GM18868 (cell line): ENCODE measurements around the gene ZDHHC7.

Experiments
- ATAC-seq: cut with Tn5 transposase; IDR thresholded peaks from one replicate; pipeline ENCODE4 v1.9.1; 2021; ENCODE audit warnings: mild to moderate bottlenecking, moderate library complexity; ENCODE audit not compliant: unreplicated experiment

Gene ZDHHC7

DNA sequence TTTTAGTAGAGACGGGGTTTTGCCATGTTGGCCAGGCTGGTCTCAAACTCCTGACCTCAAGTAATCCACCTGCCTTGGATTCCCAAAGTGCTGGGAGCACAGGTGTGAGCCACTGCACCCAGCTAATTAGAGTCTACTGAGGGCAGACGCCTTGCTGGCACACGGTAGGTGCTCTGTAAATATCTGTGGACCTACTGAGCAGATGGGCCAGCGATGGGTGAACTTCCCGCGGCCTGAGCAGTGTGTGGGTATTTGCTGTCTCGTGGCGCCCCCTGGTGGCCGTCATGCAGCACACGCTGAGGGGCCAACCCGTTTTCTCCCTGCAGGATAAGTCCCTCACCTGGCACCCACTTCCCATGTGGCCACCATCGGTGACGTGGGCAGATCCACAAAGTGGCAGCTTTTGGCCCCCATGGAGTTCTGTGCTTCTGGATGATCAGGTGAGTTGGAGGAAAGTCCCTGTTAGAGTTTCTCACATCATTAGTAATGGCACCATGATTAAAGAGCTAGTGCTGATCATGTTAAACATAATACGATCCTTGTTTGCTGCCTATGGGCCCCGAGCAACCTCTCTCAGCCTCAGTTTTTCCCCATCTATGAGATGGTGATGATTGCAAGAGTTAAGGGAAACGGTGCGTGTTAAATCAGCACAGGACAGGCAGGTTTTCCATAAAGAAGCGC lies 40.7 kb downstream of the ZDHHC7 start:
- peak; percentile 57 for ATAC-seq

DNA sequence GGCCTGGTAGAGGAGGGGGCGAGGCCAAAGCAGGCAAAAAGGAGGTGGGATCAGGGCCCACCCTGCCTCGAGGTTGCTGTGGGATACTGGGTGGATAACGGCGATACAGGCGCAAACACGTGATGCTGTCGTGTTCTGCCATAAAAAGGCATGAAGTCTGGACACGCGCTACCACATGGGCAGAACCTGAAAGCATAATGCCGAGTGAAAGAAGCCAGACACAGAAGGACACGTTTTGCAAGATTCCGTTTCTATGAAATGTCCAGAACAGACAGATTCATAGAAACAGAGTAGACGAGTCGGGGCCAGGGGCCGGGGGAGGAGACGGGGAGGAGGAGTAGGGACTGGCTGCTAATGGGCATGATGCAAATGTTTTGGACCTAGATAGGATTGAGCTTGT lies 43.5 kb downstream of the ZDHHC7 start:
- ATAC-seq: no peak

DNA sequence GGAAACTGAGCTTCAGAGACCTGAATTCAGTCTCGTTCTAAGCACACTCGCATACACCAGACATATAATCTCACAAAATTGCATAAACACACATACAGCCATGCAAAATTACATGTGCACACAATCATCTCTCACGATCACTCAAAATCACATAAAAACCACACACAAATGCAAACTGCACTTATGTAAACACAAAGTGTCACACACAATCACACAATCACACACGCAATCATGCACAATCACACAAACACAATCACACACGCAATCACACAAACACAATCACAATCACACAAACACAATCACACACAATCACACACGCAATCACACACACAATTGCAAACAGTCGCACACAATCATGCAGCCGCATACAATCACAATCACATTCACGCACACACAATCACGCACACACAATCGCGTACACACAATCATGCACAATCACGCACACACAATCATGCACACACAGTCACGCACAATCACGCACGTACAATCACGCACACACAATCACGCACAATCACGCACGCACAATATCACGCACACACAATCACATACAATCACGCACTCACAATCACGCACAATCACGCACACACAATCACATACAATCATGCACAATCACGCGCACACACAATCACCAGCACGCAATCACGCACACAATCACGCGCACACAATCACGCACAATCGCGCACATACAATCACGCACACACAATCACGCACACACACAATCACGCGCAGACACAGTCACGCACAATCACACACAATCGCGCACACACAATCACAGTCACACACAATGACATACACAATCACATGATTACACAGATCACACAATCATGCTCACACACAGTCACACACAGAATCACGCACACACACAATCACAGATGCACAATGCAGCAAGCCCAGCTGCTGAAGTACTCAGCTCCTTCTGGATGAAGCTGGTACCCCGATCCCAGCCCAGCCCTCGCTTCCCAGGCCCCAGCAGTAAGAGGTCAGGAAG lies 45.6 kb downstream of the ZDHHC7 start:
- ATAC-seq: no peak

DNA sequence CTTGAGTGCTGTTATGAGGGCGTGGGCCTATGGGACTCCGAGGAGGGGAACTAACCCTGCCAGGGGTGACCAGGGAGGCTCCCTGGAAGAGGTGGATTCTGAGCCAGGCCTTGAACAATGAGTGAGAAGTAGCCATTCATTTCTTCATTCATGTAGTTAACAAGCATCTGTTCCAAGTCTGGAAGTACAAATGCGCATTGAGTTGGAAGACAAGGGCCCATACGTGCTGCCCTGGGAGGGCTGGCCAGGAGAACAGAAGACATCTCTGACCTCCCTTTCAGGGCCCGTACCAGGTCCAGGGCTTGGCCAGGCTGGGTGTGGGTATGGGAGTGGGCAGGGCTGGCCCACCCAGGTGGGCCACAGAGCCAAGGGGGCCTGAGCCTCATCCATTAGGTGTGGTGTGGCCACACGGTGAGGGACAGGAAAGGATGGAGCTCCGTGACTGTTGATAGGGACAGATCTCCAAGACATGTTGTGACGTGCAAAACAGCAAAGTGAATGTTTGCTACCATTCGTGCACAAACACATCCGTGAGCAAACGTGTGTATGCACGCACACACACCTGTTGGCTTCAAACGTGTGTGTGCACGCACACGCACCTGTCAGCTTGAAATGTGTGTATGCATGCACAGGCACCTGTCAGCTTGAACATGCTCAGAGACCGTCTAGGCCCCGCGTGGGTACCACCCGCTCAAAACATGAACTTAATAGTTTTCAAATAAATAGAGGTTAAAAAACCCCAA lies 46.8 kb downstream of the ZDHHC7 start:
- ATAC-seq: no peak

DNA sequence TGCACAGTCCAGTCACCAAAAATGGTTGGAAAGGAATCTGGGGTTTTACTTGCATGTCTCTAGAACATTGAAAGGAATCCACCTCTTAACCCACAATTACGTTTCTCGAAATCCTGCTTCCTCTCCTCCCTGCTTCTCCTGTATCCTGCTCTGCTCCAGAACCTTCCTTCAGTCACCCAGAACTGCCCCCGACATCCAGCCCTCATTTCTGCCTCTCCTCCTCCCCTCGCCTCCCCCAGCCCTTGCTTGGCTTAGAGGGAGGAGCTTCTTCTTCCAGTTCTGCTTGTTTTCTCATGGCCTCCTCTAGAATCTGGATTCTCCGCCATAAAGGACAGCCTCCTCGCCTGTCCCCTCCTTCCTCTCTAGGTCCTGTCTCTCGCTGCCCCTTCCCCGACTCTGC lies 48.3 kb downstream of the ZDHHC7 start:
- ATAC-seq: no peak

DNA sequence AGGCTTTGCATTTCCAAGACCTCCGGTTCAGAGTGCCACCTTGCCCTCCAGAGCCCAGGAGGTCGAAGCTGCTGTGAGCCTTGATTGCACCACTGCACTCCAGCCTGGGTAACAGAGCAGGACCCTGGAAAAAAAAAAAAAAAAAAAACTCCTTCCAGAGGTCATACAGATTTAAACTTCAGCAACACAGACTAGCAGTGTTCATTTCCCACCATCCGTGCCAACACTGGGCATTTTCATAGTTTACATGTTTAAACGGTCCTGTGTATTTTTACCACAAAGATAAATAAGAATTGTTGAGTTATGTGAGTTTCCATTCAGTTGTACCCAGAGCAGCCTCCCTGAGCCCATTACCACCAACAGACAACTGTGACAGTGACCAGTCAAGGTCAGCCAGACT lies 50.4 kb downstream of the ZDHHC7 start:
- ATAC-seq: no peak

DNA sequence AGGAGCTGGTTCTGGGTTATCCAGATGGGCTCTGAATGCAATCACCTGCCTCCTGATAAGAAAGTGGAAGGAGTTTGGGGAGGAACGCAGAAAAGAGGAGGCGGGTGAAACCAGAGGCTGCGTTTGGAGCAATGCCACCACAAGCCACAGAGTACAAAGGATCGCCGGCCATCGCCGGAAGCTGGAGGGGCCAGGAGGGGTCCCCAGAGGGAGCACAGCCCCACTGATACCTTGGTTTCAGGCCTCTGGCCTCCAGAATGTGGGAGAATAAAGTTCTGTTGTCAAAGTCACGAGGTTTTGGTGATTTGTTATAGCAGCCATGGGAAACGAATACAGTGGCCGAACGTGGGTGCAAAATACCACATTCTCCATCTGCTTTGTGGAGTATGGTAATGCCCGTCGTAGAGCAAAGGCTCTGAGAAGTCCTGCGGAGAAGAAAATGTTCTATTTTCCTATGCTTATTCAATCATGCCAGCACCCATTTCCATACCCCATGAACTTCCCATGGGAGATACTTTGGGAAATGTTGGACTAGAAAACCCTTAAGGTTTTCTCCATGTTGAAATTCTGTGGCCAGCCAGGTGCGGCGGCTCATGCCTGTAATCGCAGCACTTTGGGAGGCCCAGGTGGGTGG lies 51.4 kb downstream of the ZDHHC7 start:
- ATAC-seq: no peak

DNA sequence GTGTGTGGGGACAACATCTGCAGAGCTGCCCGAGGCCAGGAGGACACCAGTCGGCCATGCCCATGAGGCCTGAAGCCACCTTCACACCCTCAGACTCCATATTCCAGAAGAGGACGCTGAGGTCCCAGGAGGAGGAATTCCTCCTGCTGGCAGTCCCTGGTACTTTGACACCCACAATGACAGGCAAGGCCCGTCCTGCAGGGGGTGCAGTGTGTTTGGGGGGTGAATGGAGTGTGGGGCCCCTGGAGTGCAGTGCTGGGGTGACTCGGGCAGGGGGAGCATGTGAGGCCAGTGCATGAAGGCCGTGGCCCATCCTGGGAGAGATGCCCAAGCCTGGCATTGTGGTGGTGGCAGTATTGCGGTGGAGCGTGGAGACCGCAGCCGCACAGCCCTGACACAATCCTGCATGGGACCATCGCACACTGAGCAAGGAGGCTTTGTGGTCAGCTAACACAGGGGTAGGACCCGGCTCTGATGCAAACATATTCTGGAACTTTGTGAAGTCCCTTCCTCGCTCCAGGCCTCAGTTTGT lies 52.2 kb downstream of the ZDHHC7 start:
- ATAC-seq: no peak

DNA sequence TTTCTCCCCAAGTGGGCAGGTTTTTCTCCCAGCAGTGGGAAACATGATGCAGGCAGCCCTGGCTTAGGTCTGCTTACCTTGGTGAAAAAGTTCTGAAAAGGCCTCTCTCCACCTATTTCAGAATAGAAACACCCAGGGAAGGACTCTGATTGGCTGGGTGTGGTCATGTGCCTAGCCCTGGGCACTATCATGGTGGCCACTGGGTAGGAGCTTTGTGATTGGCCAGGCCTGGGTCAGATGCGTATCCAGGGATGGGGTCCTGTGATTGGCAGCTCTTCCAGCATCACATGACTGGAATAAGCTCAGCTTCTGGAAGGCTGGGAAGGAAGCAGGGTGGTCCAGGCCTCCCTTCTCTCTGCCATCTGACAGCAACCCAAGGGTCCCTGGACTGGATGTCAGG lies 53.5 kb downstream of the ZDHHC7 start:
- ATAC-seq: no peak

DNA sequence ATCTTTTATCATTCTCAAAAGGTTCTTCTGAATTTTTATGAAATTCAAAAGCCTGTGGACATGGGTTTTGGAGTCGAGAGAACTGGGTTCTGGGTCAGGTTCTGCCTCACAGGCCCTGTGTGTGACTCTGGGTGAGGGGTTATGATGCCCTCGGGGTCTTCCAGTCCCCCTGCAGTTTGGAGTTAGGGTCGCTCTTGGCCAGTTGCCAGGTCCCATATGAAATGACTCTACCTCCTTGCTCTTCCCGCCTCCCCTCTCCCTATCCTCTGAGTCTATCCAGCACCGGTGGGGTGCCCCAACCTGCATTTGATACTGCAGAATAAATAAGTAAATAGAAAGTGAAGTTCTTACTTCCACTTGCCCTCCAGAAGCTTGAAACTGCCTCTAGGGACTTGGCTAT lies 54.1 kb downstream of the ZDHHC7 start:
- no peak for ATAC-seq

DNA sequence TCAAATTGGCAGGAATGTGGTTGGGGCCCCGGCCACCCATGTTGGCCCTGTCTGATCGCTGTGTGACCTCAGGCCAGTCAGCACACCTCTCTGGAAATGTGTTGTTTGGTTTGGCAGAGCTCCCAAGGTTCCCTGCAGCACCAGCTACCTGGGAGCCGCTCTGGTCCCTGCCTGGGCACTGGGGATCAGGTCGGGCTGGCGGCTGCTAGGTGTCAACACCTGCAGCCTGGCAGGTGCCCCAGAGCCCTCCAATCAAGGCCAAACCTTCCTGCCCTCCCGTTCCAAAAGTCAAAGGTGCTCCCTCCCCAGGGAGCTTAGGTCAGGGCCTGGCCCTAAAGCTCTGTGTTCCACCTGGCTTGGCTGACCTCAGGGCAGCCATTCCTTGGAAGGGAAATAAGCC lies 55.9 kb downstream of the ZDHHC7 start:
- no peak for ATAC-seq

DNA sequence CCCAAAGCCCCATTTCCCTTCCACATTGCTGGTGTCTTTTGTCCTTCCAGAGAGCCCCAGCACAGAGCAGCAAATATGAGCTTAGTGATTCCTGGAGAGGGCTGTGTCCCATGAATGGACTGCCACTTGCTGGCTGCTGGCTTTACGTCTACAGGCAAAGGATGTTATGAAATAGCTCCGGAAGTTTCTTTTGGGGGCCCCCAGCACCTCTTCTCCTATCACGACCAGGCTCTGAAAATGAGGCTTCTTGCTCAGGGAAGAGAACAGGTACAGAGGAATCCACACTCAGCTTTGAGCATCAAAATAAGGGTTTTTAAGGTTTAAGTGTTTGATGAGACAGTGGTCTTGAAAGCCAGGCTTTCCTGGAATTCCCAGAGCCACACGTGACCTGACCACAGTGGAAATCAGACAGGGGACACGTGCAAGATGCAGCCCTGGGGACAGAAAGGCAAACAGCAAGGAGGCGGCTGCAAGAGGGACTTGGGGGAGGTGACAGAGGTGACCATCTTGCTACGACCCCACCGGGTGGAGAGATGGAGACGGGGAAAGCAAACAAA lies 58.1 kb downstream of the ZDHHC7 start:
- ATAC-seq: no peak

DNA sequence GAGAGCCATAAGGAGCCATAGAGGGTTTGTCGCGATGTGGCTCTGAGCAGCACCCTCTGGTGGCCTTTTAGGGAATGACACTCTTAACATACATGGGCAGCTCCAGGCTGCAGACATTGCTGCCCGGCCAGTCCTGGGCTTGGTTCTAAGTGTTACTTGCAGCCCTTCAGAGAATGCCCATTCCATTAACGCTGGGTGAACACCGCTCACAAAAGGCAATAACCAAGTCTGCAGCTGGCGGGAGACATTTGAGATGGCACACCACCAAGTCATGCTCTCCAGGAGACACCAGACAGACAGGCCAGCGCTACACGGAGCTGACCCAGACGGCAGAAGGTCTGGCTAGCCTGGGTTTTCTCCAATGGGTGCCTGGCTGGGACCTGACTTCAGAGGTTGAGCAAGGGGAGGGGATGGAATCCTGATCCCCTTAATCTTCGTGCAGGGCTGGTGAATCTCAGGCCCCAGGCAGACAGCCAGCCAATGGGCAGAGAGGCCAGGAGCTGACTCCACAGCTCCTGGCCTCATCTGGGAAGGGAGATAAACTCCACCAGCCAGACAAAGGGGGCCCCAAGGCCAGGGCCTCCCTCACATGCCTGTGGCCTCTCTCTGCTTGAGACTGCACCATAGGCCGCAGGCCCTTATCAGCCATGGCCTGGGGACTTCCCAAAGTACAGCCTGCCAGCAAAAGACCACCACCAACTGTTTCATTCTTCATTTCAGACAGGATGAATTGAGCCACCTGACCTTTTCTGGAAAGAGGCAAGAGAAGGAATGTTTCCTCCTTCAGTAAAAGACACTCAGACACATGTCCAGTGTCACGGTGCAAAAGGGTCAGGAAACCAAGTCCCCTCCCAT lies 58.8 kb downstream of the ZDHHC7 start:
- no peak for ATAC-seq

DNA sequence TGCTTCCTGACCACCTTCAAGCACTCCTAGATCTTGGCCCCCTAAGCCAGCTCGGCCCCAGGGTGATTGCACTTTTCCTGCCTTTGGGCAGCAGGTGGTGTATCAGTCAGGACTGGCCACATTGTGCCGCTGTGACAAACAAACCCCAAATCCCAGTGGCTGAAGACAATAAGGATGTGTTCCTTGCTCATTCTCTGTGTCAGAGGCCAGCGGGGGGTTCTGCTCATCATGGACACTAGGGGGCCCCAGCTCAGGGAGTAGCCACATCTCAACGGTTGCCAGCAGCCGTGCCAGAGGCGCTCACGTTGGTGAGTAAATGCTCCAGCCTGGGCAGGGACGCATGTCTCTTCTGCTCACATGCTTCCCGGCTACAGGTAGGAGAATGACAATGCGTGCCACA lies 60.4 kb downstream of the ZDHHC7 start:
- no peak for ATAC-seq

DNA sequence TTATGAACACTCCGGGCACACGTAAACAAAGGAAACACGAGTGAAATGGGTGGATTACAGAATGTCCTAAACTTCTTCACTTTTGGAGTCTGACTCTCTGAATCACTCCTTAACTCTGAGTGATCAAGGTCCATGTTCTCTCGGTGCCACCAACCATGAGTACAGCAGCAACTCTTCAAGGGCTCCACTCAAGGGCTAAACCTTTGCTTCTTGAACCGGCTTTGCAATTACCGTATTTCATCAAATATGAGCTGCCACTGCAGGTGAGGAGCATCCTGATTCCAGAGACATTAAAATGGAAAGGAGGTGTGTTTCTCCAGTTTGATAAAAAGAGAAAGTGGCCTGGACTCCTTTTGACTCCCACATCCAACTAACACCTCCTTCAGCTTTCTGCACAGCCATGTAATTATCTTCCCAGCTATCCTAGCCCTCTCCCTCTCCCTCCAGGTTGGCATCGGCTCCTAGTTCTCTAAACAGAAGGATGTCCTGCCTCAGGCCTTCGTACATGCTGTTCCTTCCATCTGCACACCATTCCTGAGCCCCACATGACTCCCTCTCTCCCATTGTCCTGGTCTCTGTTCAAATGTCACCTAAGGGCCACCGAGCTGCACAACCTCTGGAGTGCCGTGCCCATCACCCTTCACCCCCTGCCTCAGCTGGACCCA lies 61.4 kb downstream of the ZDHHC7 start:
- no peak for ATAC-seq

DNA sequence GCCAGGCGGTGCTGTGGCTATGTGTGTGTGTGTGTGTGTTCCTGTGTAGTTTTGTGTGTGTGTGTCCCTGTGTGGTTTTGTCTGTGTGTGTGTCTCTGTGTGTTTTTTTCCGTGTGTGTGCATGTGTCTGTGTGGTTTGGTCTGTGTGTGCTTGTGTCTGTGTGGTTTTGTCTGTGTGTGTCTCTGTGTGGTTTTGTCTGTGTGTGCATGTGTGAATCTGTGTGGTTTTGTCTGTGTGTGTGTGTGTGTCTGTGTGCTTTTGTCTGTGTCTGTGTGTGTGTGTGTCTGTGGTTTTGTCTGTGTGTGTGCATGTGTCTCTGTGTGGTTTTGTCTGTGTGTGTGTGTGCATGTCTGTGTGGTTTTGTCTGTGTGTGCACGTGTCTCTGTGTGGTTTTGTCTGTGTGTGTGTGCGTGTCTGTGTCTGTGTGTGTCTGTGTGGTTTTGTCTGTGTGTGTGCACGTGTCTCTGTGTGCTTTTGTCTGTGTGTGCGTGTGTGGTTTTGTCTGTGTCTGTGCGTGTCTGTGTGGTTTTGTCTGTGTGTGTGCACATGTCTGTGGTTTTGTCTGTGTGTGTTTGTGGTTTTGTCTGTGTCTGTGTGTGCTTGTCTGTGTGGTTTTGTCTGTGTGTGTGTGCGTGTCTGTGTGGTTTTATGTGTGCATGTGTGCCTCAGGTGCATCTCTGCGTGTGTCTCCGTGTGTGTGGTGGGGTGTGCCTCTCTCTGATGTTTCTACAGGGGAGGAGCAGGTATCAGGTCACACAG lies 62.3 kb downstream of the ZDHHC7 start:
- ATAC-seq: no peak

DNA sequence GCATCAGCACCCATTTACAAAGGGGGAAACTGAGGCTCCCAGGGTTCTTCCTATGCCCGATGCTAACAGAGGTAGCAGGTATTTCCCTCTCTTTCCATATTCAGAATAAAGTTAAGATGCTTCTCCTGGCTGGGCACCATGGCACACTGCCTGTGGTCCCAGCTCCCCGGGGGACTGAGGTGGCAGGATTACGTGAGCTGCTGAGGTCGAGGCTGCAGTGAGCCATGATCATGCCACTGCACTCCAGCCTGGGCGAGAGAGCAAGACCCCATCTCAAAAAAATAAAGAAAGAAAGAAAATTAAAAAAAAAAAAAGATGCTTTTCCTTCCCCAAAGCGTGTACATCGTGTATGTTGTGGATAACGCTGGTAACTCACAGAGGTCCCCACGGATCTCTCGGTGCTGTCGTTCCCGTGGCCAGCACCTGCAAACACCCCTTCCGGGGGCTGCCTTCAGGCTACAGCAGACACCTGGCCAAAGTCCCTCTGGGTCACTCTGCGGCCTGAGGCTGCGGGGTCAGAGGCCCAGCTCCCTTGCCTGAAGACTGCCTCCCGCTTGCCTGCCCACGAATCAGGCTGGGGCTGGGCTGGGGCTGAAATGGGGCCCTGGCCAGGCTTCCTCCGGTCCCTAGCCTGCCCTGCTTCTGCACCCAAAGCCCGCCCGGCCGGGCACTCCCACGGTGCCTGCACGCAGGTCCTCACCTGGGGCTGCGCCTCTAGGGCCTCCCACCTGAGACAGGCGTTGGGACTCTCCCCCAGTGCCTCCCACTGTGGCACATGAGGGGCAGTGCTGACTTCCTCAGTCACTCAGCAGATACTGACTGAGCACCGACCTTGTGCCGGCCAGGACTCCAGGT lies 63.1 kb downstream of the ZDHHC7 start:
- no peak for ATAC-seq
